HG03108 (cell line): ENCODE data around the gene SRCAP.
"Not testable (repeated sequence)": the region's sequence is repeated elsewhere in the genome, so short reads cannot be mapped to it uniquely, and the experiment has no call there.

Source experiments
- ATAC-seq: cut with Tn5 transposase; IDR thresholded peaks from one replicate; pipeline ENCODE4 v1.9.1; 2021; ENCODE audit warnings: moderate library complexity; ENCODE audit not compliant: unreplicated experiment

SRCAP gene

DNA sequence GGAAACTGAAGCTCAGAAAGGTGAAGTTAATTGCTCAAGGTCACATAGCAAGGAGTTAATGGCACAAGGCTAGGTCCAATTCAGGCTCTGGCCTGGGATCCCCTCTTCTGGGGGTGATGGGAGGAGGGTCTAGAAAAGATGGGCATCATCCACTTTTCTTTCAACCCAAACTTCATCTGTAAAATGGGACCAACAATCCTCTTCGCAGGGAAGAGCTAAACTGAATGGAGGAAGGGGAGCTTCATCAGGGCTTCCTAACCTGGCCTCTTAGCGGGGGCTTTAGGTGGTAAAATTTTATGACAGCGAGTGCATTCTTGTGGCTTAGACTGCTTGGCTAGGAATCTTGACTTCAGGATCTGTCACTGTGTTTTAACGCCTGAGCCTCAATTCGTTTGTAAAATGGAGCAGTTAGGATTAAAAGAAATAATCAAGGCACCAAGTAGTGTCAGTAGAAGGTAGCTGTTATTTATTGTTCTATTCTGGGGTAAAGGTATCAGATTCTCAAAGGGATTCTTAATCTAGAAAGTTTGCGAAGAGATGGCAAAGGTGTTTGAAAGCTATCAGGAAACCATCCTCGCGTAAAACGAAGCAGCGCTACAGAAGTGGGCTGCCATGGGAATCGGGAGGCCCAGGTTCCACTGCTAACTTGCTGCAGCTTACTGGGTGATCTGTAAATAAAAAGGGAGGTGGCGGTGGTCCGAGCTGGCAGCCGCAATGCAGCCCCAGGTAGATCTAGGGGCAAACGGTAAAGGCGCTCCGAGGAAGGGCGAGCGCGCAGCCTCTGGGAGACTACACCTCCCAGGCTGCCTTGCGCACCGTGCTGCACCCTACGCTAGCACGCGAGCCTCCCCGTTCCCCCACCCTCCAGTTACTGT lies 1.5 kb upstream of the SRCAP start:
- ATAC-seq, result peak; percentile 79

DNA sequence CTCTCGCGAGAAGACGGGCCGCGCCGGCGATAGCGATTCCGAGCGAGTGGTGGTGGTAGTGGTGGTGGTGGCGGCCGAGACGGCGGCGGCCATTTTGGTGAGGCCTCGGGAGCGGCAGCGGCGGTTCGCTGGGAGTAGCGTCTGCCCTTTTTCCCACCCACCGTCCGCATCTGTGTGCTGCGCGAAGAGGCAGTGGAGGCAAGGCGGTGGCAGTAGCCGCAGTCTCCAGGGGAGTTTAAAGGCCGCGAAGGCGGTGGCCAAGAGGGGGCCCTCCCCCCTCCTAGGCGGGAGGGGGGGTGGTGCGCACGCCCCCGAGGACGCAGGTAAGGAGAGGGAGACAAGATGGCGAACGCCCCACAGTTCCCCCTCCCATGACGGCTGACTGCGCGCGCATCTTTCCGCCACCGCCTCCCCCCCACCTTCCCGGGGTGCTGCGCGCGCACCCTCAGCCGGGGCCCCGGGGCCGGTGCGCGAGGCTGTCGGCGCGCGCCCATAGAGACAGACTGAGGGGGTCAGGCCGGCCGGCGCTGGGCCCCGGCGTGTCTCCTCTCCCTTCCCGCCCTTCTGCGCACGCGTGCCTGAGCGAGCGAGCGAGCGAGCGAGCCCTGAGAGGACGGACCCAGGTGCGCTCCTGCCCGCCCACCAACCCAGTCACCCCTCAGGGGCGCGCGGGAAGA lies 694 bp upstream of the SRCAP start:
- ATAC-seq, result peak; percentile 54

DNA sequence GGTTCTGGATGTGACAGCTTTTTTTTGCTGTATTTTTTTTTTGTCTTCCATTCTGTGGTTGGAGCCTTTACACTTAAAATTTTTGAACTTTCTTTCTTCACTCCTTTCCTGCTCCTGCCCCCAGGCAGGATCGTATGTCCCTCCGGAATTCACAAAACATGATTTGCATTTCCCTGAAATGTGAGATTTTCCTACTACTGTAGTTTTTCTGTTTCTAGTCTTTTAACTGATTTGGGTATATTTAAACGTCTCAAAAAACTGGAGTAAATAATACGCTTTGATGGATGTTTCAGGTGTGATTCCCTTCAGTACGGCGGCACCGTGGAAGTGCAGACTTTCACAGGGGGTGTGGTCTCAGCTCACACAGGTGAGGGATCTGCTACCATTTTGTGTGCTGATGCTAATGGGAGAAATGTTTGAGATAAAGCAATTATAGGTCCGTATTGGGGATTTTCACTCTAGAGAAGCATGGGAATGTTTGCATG lies 686 bp downstream of the SRCAP start:
- no peak for ATAC-seq

DNA sequence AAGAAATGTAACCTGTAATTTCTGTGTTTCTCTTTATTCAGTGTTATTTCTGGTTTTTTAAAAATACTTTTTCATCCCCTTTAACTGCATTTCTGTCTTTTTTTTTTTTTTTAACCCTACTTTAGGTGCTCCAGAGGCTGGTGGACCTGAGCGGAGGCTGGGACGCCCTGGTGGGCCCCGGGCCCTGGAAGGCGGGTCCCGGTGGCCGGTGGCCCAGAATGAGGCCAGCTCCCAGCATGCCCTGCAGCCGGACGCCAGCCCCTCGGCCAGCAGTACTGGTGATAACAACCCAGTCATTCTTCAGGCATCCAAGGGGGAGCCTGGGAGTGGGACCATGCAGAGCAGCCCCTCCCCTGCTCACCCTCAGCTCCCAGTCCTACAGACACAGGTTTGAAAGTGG lies 1.5 kb downstream of the SRCAP start:
- ATAC-seq, result no peak

DNA sequence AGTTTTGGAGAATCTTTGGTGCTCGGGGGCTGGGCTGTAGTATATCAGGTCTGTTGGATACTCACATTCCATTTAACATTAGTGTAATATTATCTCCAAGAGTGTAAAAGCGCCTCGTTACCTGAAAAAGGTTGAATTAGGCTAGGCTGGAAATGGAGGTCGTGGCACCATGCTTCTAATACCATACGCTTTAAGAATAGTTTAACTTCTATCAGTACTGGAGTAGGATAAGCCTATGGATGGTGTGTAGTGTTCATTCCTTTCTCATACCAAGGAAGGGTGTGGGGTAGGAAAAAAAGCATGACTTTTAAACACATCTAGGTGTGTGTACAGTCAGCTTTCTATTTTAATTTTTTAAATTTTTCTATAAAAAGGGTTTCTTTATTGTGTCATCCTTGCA lies 2.0 kb downstream of the SRCAP start:
- no peak for ATAC-seq

DNA sequence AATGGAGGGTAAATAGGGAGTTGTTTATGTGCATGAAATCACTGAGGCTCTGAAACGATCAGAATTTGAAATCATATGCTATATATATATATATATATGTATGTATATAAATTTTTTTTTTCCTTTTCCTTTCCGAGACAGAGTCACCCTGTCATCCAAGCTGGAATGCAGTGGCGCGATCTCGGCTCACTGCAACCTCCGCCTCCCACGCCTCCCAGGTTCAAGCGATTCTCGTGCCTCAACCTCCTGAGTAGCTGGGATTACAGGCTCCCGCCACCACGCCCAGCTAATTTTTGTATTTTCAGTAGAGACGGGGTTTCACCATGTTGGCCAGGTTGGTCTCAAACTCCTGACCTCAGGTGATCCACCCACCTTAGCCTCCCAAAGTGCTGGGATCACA lies 4.1 kb downstream of the SRCAP start:
- not testable (repeated sequence) for ATAC-seq

DNA sequence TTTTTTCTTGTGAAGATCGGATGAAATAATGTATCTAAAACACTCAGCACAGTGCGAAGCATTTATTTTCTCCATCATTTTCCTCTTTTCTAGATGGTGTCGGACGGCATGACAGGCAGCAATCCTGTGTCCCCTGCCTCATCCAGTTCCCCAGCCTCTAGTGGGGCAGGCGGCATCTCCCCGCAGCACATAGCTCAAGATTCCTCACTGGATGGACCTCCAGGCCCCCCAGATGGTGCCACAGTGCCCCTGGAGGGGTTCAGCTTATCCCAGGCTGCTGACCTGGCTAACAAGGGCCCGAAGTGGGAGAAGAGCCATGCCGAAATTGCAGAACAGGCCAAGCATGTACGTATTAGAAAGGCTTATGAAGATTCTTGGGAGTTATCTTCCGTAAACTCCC lies 5.0 kb downstream of the SRCAP start:
- no peak for ATAC-seq

DNA sequence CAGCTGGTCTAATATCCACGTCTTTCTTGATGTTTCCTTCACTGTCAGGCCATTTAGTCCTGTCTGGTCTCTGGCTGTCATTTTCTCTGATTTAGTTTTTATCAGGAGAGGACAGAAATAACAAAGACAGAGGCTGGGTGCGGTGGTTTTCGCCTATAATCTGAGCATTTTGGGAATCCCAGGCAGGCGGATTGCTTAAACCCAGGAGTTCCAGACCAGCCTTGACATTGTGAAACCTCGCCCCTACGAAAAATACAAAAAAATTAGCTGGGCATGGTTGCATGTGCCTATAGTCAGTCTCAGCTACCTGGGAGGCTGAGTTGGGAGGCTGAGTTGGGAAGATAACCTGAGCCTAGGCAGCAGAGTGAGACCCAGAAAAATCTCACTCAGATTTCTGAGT lies 7.1 kb downstream of the SRCAP start:
- no peak for ATAC-seq

DNA sequence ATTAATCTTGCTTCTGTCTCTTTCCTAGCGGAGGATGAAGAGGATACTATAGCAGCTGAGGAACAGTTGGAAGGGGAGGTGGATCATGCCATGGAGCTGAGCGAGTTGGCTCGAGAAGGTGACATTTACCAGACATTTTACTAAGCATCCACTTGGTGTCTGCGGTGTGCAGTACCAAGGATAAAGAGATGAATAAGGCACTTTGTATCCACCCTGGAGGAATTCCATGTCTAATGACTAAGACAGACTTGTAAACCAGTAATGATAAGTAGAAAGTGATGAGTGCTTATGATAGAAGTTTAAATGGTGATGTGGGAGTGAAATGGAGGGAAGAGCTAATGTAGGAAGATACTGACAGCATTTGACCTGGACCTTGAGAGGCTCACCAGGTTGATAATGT lies 12.0 kb downstream of the SRCAP start:
- no peak for ATAC-seq

DNA sequence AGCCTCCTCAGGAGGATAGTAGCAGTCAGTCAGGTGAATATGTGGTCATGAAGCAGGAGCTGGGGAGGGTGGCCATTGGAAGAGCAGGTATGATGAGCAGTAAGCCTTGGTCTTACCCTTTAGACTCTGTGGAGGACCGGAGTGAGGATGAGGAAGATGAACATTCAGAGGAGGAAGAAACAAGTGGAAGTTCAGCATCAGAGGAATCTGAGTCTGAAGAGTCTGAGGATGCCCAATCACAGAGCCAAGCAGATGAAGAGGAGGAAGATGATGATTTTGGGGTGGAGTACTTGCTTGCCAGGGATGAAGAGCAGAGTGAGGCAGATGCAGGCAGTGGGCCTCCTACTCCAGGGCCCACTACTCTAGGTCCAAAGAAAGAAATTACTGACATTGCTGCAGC lies 12.7 kb downstream of the SRCAP start:
- ATAC-seq, result no peak

DNA sequence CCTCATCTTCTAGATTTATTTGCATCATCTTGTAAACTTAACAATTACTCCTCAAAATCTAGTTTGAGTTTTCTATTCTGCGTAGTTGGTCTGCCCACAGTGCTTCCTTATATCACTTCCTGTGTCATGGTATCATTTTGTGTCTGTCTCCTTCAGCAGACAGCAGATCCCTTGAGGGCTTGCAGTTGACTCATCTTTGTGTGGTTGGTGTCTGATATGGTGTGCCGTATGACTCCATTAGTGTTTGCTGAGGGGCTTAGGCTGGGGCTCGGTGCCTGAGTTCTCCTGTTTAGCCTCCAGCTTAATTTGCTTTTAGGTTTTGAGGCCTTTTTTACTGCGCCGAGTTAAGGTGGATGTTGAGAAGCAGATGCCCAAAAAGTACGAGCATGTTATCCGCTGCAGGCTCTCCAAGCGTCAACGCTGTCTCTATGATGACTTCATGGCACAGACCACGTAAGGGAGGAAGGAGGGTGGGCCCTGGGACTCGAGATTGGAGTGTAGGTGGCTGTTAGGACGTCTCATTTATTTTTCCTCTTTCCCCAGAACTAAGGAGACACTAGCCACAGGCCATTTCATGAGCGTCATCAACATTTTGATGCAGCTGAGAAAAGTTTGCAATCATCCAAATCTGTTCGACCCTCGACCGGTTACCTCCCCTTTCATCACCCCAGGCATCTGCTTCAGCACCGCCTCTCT lies 16.9 kb downstream of the SRCAP start:
- ATAC-seq, result no peak

DNA sequence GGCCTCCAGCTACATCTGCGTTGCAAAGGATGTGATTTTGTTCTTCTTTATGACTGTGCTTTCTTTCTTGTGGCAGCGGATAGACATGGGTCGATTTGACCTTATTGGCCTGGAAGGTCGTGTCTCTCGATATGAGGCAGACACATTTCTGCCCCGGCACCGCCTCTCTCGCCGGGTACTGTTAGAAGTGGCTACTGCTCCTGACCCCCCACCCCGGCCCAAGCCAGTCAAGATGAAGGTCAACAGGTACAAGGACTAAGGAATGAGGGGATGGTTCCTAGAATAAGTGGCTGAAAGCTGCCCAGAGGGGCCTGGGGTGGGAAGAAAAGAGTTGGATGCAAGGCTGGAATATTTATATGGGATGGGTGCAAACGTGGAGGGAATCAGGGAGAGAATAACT lies 21.1 kb downstream of the SRCAP start:
- no peak for ATAC-seq

DNA sequence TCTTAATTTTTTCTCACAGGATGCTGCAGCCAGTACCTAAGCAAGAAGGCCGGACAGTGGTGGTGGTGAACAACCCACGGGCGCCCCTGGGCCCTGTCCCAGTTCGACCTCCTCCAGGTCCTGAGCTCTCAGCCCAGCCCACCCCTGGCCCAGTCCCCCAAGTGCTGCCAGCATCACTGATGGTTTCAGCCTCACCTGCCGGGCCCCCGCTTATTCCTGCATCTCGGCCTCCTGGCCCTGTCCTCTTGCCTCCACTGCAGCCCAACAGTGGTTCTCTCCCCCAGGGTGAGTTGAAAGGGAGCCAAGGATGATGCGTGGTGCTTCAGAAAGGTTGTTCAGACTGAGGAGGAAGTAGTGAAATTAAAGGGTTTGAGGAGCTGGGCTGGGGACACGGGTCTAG lies 21.7 kb downstream of the SRCAP start:
- no peak for ATAC-seq

DNA sequence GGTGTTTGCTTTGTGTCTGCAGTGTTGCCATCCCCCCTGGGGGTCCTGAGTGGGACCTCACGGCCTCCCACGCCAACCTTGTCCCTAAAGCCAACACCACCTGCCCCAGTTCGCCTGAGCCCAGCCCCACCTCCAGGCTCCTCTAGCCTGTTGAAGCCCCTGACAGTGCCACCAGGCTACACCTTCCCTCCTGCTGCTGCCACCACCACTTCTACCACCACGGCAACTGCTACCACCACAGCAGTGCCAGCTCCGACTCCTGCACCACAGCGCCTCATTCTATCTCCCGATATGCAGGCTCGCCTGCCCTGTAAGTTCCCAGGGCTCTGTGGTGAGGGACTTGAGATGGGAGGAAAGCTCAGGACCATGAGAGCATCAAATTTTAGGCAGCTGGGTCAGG lies 22.2 kb downstream of the SRCAP start:
- no peak for ATAC-seq

DNA sequence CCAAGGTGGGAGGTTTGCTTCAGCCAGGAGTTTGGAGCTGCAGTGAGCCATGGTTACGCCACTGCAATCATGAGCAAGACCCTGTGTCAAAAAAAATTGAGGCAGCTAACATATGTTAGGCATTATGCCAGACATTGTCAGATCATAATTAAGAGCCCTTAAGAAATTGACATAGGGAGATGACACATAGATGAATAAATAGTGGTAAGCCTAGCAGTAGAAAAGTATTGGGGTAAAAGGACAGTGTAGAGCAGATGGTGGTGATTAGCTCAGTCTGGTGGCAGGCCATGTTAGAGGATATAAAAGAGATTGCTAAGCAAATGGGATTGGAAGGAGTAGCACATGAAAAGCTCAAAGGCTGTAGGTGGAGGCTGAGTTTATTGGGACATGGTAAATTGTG lies 22.6 kb downstream of the SRCAP start:
- ATAC-seq, result no peak

DNA sequence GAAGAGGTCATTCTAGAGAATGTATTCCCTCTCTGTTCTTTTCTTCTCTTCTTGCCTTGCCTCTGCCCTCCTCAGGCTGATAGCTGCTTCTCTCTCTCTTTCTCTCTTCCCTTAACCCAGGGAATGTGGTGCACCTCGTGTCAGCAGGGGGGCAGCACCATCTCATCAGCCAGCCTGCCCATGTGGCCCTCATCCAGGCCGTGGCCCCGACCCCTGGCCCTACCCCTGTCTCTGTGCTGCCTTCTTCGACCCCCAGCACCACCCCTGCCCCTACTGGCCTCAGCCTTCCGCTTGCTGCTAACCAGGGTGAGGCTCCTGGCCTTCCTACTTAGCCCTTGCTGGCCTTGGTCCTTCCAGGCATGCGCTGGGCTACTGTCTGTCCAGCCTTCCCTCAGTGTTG lies 23.5 kb downstream of the SRCAP start:
- ATAC-seq, result no peak

DNA sequence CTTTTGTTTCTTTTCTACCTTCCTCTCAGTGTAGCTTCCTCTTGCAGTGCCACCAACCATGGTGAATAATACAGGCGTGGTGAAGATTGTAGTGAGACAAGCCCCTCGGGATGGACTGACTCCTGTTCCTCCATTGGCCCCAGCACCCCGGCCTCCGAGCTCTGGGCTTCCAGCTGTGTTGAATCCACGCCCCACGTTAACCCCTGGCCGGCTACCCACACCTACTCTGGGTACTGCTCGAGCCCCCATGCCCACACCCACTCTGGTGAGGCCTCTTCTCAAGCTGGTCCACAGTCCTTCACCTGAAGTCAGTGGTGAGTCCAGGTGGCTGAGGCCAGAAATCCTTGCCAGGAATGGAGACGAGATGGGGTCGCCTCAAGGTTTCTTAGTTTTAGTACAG lies 23.9 kb downstream of the SRCAP start:
- ATAC-seq, result no peak

DNA sequence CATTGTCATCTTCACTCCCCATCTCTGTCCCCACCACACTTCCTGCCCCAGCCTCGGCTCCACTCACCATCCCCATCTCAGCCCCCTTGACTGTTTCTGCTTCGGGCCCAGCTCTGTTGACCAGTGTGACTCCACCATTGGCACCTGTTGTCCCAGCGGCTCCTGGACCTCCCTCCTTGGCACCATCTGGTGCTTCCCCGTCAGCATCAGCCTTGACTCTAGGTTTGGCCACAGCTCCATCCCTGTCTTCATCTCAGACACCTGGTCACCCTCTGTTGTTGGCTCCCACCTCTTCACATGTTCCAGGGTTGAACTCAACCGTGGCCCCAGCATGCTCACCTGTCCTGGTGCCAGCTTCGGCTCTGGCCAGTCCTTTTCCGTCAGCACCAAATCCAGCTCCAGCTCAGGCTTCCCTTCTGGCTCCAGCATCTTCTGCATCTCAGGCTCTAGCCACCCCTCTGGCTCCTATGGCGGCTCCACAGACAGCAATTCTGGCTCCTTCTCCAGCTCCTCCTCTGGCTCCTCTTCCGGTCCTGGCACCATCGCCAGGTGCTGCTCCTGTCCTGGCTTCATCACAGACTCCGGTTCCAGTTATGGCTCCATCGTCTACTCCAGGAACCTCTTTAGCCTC lies 24.9 kb downstream of the SRCAP start:
- no peak for ATAC-seq

DNA sequence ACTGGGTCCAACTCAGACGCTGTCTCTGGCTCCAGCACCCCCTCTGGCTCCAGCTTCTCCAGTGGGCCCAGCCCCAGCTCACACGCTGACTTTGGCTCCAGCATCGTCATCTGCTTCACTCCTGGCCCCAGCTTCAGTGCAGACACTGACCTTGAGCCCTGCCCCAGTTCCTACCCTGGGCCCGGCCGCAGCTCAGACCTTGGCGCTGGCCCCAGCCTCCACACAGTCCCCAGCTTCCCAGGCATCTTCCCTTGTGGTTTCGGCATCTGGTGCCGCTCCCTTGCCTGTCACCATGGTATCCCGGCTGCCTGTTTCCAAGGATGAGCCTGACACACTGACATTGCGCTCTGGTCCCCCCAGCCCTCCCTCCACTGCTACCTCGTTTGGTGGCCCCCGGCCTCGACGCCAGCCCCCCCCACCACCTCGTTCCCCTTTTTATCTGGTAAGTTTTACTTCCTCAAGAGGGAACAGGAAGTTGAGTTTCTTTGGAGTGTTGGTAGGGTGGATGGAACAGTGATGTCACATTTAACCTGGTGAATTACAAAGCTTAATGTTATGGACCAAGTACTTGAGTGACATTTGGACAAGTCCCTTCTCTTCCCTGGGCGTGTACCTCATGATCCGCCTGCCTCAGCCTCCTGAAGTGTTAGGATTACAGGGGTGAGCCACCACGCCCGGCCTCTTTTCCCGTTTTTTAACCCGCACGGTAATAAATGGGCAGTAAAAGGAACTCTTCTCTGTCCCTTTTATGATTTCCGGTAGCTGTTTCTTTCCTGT lies 25.9 kb downstream of the SRCAP start:
- ATAC-seq, result no peak

DNA sequence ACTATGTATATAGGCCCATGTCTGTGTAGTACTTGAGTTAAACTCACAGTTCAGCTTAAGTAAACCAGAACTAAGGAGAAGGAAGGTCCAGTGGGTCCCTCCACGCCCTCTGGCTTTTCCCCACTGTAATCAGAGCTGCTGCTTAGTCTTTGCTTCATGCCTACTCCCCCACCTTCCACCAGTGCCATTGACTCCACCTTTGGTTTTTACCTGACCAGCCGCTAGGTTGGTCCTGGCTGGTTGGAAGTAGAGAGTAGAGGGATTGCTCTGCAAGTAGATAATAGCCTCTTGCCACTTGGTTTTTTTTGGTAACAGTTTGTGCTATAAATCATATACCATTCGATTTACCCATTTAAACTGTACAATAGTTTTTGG lies 26.4 kb downstream of the SRCAP start:
- no peak for ATAC-seq

DNA sequence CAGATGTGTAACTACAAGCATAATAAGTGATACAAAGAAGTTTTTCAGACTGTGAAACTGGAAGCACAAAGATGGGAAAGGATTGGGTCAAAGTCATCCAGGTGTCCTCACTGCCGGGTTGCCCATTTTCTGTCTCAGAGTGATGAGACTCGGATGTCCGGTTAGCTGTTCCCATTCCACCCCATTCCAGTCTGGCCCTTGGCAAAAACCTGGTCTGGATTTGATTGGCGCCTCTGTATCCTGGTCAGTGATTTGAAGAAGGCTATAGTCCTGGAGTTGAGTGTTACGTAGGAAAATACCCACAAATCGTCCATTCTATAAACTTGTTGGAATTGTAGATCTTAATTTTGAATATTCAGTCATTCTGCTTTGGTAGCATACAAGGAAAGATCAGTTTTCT lies 29.4 kb downstream of the SRCAP start:
- no peak for ATAC-seq
